ENCODE results near the gene GRIK3.
"Not testable (repeated sequence)": the region's sequence is repeated elsewhere in the genome, so short reads cannot be mapped to it uniquely, and the experiment has no call there.

Gene GRIK3

DNA sequence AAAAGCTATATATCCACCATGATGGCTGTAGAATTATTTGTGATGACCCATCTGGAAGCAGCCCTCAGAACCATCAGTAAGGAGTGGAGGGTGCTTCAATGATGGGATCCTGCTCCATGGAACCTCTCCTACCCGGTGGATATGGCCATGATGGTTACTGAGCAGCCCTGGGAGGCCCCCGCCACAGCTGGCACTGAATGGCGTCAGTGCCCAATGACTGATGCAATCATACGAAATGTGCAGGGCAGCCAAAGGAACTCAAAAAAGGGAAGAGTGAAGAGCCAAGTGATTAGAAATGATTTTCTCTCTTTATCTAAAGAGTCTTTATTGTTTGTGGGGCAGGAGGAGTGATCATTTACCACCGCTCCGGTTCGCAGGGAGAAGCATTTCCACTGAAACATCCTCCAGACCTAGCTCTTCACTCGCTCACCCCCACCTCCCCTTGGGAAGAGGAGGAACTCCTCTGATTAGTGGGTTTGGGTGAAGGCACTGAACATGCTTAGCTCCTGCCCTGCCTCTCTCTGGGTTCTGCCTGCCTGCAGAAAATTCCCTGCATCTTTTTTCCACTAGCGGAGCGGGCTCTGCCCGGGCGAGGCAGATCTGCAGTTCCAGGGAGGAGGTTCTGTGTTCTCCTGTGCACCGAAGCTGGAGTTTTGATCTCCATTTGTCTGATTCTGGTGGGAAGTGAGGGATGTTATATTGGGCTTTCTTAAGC lies 260.3 kb downstream of the GRIK3 start:
- DNase-seq (ENCODE audit: low spot score in 2 of 2) = no peak

DNA sequence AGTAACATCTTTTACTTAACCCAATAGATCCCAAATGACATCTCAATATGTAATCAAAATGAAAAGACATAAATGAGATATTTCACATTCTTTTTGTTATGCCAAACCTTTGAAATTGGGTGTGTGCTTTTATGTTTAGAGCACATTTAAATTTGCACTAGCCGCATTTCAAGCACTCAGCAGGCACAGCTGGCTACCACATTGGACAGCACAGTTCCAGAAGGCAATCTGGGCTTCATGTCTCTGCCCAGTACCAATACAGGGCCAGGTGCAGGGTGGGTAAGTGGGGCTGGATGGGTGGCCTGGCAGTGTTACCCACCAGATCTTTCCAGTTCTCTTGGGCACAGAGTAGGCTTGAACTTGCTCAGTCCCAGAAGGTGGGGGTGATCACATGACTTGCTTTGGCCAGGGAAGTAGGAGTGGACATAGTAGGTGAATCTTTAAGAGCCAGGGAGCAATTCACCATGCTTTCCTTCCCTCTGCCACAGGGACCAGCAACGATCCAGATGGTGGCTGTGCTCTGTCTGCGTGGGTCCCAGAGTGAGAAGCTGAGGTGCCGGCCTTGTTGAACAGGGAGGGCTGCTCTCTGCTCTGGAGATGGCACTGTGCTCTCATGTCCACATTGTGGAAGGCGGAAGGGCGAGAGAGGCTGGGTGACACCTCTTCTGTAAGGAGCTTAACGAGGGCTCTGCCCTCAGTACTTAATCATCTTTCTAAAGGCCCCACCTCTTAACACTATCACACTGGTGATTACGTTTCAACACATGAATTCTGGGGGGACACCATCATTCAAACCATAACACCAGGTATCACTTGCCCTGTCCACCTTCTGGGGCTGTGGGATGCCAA lies 261.4 kb downstream of the GRIK3 start:
- Mint-ChIP-seq H3K4me1 (no peaks in the 10 kb centered on the region), H3K36me3 (ENCODE audit: insufficient read depth) (peaks cover 3% of the 10 kb centered on the region), H3K27me3 (peaks cover 64% of the 10 kb centered on the region), H3K27ac (ENCODE audit: low read depth) (no peak overlapping the region), H3K9me3 (no peaks in the 10 kb centered on the region), H3K4me3 (no peak overlapping the region)
- no peak for DNase-seq (ENCODE audit: low spot score in 2 of 2)
- no peak for ATAC-seq (replicated peaks; ENCODE audit: extremely low read depth, poor library complexity, severe bottlenecking)

More for the DNA sequence above, 260.3 kb downstream of the GRIK3 start:
- H3K4me1 Mint-ChIP-seq = no peaks in the 10 kb centered on the region
- no peak for ATAC-seq (replicated peaks; ENCODE audit: extremely low read depth, poor library complexity, severe bottlenecking)
- H3K9me3 Mint-ChIP-seq = no peaks in the 10 kb centered on the region
- no peak overlapping the region for H3K4me3 Mint-ChIP-seq
- H3K27me3 Mint-ChIP-seq = peaks cover 53% of the 10 kb centered on the region
- H3K27ac Mint-ChIP-seq (ENCODE audit: low read depth) = no peak overlapping the region
- peaks cover 3% of the 10 kb centered on the region for H3K36me3 Mint-ChIP-seq (ENCODE audit: insufficient read depth)

DNA sequence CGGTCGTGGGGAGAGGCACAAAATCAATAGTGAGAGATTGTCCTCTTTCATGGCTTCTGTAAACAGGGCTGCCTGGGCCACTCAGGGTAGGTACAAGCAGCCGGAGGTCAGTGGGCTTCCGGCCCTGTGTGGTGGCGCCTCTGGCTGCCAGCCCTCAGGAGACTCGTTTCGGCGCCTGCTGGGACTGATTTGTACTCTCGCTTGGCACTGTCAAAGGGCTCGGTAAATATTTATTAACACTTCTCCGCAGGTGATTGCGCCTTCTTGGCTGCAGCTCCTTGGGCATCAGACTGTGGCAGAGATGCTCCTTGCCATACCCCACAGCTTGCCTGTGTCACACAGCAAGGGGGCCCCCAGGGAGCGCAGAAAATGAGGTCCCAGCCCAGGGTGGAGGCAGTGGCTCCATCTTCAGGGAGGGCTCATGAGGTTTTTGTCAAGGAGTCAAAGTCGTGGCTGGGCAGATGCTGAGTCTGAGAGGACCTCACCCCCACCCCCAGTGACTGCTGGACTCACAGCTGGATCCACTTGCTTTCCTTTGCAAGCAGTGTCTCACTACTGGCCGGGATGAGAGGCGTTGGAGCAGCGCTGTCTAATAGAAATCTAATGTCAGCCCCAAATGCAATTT lies 262.5 kb downstream of the GRIK3 start:
- peaks cover 65% of the 10 kb centered on the region for H3K27me3 Mint-ChIP-seq
- H3K27ac Mint-ChIP-seq (ENCODE audit: low read depth) = no peak overlapping the region
- DNase-seq (ENCODE audit: low spot score in 2 of 2) = no peak
- H3K36me3 Mint-ChIP-seq (ENCODE audit: insufficient read depth) = peaks cover 3% of the 10 kb centered on the region
- no peaks in the 10 kb centered on the region for H3K4me1 Mint-ChIP-seq
- no peak for ATAC-seq (replicated peaks; ENCODE audit: extremely low read depth, poor library complexity, severe bottlenecking)
- H3K4me3 Mint-ChIP-seq = no peak overlapping the region
- H3K9me3 Mint-ChIP-seq = no peaks in the 10 kb centered on the region

DNA sequence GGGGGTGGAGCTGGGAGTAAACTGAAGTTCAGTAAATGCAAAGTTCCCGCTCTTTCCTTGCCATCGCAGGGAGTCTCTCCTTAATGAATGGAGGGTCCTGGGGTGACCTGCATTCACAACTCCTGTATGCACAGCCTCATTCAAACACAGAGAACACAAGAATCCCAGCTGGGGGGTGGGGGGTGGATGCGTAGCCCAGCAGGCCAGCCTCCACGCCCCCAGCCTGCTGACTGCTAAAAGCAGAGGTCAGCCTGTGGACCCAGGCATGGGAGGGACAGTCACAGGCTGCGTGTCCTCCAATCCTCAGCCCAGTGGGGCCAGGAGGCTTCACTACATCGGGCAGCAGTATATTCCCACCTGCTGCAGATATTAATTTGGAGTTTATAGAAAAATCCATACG lies 263.1 kb downstream of the GRIK3 start:
- no peak overlapping the region for H3K27ac Mint-ChIP-seq (ENCODE audit: low read depth)
- no peak for ATAC-seq (replicated peaks; ENCODE audit: extremely low read depth, poor library complexity, severe bottlenecking)
- peaks cover 59% of the 10 kb centered on the region for H3K27me3 Mint-ChIP-seq
- H3K4me1 Mint-ChIP-seq = no peaks in the 10 kb centered on the region
- peaks cover 3% of the 10 kb centered on the region for H3K36me3 Mint-ChIP-seq (ENCODE audit: insufficient read depth)
- H3K4me3 Mint-ChIP-seq = no peak overlapping the region
- no peak for DNase-seq (ENCODE audit: low spot score in 2 of 2)
- H3K9me3 Mint-ChIP-seq = no peaks in the 10 kb centered on the region

DNA sequence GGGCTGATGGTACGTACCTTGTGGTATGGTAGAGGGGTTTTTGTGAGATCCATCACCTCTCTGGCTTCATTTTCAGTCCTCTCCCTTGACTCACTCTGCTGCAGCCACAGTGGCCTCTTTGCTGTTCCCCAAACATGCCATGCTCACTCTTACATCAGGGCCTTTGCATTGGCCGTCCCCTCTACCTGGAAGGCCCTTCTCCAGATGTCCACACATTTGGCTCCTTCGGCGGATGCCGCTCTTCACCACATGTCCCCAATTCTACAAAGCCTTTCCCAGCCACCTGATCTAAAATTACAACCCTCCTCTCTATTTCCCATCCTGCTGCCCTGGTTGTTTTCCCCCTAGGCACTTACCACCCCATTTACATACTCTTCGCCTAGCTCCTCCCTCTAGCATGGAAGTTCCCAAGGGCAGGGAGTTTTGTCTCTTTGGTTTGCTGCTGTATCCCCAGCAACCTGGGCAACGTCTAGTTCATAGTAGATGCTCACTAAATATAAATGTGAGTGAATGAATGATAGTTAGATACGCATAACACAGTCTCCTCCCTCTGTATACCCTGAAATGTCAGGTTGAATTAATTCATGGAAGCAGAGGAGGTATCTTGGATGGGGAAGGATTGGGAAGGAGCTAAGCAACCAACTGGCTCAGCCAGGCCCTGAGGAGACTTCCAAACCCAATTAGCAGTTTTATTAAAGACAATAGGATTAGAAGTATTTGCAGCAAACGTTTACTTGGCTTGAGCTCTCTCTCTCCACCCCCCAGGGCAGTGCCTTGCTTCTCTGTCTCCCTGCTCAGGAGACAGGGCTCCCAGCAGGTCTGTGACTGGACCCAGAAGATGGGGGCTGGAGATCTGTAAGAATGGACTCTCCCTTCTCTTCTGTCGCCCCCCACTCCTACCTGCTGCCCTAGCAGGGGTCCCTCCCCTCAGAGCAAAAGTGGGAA lies 264.2 kb downstream of the GRIK3 start:
- Mint-ChIP-seq H3K27ac (ENCODE audit: low read depth) (no peak overlapping the region), H3K36me3 (ENCODE audit: insufficient read depth) (peaks cover 3% of the 10 kb centered on the region), H3K4me1 (no peaks in the 10 kb centered on the region), H3K9me3 (no peaks in the 10 kb centered on the region), H3K4me3 (no peak overlapping the region), H3K27me3 (peaks cover 49% of the 10 kb centered on the region)
- ATAC-seq (replicated peaks; ENCODE audit: extremely low read depth, poor library complexity, severe bottlenecking) (no peak), DNase-seq (ENCODE audit: low spot score in 2 of 2) (no peak)

DNA sequence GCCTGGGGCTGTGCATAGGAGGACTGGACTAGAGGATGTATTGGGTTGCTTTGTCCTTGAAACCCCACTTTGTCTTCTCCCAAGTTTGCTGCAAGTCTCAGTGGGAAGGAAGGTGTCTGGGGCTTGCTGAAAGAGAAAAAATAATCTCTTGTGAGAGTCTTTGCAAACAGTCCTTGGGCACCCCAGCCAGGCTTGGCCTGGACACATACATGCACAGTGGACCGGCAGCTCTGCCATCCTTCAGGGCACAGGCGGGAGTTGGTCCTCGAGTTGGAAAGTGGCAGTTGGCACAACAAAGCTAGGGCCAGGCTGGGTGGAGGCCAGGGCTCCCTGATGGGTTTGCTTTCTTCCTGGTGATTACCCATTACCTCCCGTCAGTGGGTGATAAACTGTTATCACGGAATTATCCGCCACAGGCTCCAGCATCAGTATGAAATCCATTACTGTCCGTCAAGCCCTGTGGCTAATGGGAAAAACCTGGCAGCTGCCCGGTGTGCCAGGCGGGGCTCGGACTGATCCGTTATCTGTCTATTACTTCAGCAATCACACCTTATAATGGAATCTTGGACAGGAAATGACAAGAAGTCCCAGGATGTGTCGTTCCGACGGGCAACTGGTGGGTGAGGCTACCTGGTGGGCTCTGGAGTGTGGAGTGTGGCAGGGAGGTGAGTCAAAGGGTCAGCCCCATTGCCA lies 265.7 kb downstream of the GRIK3 start:
- no peak overlapping the region for H3K4me3 Mint-ChIP-seq
- peaks cover 41% of the 10 kb centered on the region for H3K27me3 Mint-ChIP-seq
- ATAC-seq (replicated peaks; ENCODE audit: extremely low read depth, poor library complexity, severe bottlenecking) (no peak), DNase-seq (ENCODE audit: low spot score in 2 of 2) (no peak)
- H3K4me1 Mint-ChIP-seq = no peaks in the 10 kb centered on the region
- H3K27ac Mint-ChIP-seq (ENCODE audit: low read depth) = no peak overlapping the region
- peaks cover 3% of the 10 kb centered on the region for H3K36me3 Mint-ChIP-seq (ENCODE audit: insufficient read depth)
- no peaks in the 10 kb centered on the region for H3K9me3 Mint-ChIP-seq

DNA sequence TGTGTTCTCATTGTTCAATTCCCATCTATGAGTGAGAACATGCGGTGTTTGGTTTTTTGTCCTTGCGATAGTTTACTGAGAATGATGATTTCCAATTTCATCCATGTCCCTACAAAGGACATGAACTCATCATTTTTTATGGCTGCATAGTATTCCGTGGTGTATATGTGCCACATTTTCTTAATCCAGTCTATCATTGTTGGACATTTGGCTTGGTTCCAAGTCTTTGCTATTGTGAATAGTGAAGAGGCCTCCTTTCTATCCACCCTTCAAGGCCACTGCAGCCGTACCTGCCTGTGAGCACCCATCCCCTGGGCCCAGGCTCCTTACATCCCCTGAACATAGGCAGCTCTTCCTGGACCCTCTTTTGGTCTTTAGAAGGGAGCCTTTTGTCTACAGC lies 266.9 kb downstream of the GRIK3 start:
- peaks cover 38% of the 10 kb centered on the region for H3K27me3 Mint-ChIP-seq
- not testable (repeated sequence) for ATAC-seq (replicated peaks; ENCODE audit: extremely low read depth, poor library complexity, severe bottlenecking); H3K4me1 Mint-ChIP-seq; H3K27ac Mint-ChIP-seq (ENCODE audit: low read depth); H3K4me3 Mint-ChIP-seq; H3K36me3 Mint-ChIP-seq (ENCODE audit: insufficient read depth); H3K9me3 Mint-ChIP-seq; DNase-seq (ENCODE audit: low spot score in 2 of 2)

DNA sequence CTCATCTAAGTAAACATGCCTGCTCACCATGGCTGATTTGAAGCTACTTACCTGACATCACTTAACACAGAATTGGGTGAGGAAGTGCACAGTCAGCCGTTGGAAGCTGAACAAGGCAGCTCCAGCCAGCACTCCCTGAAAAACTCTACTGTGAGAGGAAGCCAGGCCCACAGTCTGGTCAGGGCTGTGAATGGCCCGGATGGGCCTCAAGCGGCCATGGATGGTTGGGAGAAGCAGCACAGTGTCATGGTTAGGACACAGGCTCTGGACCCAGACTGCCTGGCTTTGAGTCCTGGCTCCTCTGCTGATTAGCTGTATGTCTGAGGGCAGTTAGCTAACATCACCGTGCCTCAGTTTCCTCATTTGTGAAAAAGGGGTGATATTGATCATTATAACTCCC lies 267.8 kb downstream of the GRIK3 start:
- H3K27ac Mint-ChIP-seq (ENCODE audit: low read depth) = no peak overlapping the region
- DNase-seq (ENCODE audit: low spot score in 2 of 2) (no peak), ATAC-seq (replicated peaks; ENCODE audit: extremely low read depth, poor library complexity, severe bottlenecking) (no peak)
- no peak overlapping the region for H3K4me3 Mint-ChIP-seq
- no peaks in the 10 kb centered on the region for H3K9me3 Mint-ChIP-seq
- H3K36me3 Mint-ChIP-seq (ENCODE audit: insufficient read depth) = peaks cover 3% of the 10 kb centered on the region
- no peaks in the 10 kb centered on the region for H3K4me1 Mint-ChIP-seq
- peaks cover 38% of the 10 kb centered on the region for H3K27me3 Mint-ChIP-seq

DNA sequence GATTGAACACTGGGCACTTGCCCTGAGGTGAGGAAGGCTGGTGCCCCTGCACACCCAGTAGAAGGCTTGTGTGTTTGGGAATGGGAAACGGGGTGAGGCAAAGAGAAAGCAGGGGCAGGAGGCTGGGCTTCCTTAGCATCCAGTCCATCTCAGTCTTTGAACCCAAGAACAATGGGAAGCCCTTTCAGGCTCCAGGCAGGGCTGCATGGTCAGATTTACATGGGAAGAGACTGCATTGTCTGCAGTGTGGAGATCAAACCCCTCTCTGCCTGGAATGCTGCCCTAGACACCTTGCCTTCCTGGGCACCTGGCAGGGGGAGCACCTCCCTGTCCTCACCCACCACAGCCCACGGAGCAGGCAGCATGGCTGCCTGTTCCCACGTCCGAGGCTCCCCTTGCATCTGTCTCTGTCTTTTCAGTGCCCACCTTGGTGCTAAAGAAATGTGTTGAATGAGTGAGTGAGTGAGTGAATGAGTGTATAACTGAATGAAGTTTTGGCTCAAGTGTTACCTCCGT lies 268.5 kb downstream of the GRIK3 start:
- Mint-ChIP-seq H3K4me1 (no peaks in the 10 kb centered on the region), H3K9me3 (no peaks in the 10 kb centered on the region), H3K36me3 (ENCODE audit: insufficient read depth) (peaks cover 3% of the 10 kb centered on the region), H3K27ac (ENCODE audit: low read depth) (no peak overlapping the region), H3K4me3 (no peak overlapping the region), H3K27me3 (peaks cover 32% of the 10 kb centered on the region)
- no peak for DNase-seq (ENCODE audit: low spot score in 2 of 2)
- no peak for ATAC-seq (replicated peaks; ENCODE audit: extremely low read depth, poor library complexity, severe bottlenecking)

DNA sequence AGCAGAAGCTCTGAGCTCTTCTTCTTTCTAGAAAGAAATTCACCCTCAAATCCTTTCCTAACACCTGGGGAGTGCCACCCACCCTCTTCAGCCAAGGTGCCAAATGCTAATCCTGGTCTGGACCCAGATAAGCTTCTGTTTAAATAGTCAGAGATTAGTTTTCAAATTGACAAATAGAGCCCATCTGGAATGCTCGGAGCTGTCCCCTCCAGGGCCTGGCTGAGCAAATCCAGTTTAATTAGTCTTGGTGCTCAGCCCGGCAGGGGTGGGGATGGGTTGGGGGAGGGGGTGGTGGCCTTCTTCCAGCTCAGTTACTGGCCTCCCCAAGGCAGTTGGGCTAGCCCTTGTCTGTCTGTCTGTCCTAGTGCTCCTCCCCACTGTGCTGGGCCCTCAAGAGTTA lies 269.5 kb downstream of the GRIK3 start:
- no peaks in the 10 kb centered on the region for H3K36me3 Mint-ChIP-seq (ENCODE audit: insufficient read depth)
- peaks cover 22% of the 10 kb centered on the region for H3K27me3 Mint-ChIP-seq
- no peaks in the 10 kb centered on the region for H3K9me3 Mint-ChIP-seq
- H3K27ac Mint-ChIP-seq (ENCODE audit: low read depth) = no peak overlapping the region
- no peak for ATAC-seq (replicated peaks; ENCODE audit: extremely low read depth, poor library complexity, severe bottlenecking)
- H3K4me1 Mint-ChIP-seq = no peaks in the 10 kb centered on the region
- no peak overlapping the region for H3K4me3 Mint-ChIP-seq
- DNase-seq (ENCODE audit: low spot score in 2 of 2) = no peak

DNA sequence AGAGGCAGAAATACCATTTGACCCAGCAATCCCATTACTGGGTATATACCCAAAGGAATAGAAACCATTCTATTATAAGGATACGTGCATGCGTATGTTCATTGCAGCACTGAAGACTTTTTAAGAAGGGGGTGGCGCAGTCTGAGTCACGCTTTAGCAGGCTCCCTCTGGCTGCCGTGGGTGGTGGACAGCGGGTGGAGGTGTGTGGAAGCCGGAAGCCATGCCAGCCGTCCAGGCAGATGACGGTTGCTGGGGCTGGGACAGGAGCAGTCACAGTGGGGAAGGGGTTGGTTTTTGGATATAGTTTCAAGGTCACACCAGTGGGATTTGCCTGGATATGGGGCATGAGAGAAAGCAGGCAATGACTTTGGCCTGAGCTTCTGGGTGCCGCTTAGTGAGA lies 270.5 kb downstream of the GRIK3 start:
- Mint-ChIP-seq H3K27me3 (peaks cover 12% of the 10 kb centered on the region), H3K4me3 (no peak overlapping the region), H3K36me3 (ENCODE audit: insufficient read depth) (no peaks in the 10 kb centered on the region), H3K4me1 (no peaks in the 10 kb centered on the region), H3K9me3 (no peaks in the 10 kb centered on the region), H3K27ac (ENCODE audit: low read depth) (no peak overlapping the region)
- ATAC-seq (replicated peaks; ENCODE audit: extremely low read depth, poor library complexity, severe bottlenecking) (no peak), DNase-seq (ENCODE audit: low spot score in 2 of 2) (no peak)
